ENCODE results near the gene BCAS4.

DNA sequence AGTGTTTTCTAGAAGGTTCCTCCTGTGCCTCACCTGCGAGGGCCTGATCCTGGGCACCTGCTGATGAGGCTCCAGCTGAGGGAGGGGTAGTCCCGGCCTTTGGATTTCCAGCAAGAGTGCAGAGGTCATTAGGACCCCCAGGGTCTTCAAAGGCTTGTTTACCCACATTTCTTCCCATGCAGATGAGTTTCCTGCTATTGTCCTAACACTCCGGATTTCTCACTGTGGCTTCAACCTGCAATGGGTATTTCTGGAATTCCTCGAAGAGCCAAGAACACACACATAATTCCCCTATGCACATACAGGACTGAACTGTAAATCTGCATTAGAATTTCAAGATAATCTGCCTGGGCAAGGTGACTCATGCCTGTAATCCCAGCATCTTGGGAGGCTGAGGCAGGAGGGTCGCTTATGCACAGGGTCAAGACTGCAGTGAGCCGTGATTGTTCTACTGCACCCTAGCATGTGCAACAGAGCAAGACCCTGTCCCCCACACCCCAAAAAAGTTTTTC is 82.4 kb downstream of the BCAS4 start:
- TF ChIP-seq, protein P1, sequence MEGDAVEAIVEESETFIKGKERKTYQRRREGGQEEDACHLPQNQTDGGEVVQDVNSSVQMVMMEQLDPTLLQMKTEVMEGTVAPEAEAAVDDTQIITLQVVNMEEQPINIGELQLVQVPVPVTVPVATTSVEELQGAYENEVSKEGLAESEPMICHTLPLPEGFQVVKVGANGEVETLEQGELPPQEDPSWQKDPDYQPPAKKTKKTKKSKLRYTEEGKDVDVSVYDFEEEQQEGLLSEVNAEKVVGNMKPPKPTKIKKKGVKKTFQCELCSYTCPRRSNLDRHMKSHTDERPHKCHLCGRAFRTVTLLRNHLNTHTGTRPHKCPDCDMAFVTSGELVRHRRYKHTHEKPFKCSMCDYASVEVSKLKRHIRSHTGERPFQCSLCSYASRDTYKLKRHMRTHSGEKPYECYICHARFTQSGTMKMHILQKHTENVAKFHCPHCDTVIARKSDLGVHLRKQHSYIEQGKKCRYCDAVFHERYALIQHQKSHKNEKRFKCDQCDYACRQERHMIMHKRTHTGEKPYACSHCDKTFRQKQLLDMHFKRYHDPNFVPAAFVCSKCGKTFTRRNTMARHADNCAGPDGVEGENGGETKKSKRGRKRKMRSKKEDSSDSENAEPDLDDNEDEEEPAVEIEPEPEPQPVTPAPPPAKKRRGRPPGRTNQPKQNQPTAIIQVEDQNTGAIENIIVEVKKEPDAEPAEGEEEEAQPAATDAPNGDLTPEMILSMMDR (IDR thresholded peaks at IDR 0.05) = no peak
- no peak for TF ChIP-seq POLR2A (IDR thresholded peaks at IDR 0.05)

Data from thyroid gland (tissue), 4 donors.